ENCODE data around the gene INSIG1.

- TF ChIP-seq CTCF (IDR thresholded peaks at IDR 0.05) (no peak), POLR2A (IDR thresholded peaks at IDR 0.05) (no peak)
Observed at GRCh38 chr7:155274633-155275355, 22.9 kb upstream of the INSIG1 start.

Measured in Peyer's patch (tissue), 4 donors.